AG04450 (cell line): Measurements from ENCODE around the gene CRTC1. TPM values are rescaled to one million over a fixed set of nuclear protein-coding genes. Genes with fewer than 3 reads are reported as not detected.

Experiments used
- CTCF ChIA-PET: fragments of 300-600, 350-600 bp; formaldehyde crosslinking; extraction: SDS; loops from one replicate; lab custom pipeline; 2022; ENCODE audit warnings: antibody characterized with exemption, inconsistent platforms; lab: Charles Lee
- POLR2A ChIA-PET: fragments of 350-600 bp; formaldehyde crosslinking; extraction: SDS; loops from one replicate; lab custom pipeline; 2021; ENCODE audit warnings: antibody characterized with exemption, inconsistent platforms; lab: Yijun Ruan, JAX
- DNase-seq: peaks from one replicate; pipeline ENCODE4 v3.0.0-alpha.2; 2011; ENCODE audit warnings: low read depth, low spot score
- H3K27ac ChIP-seq: one replicate; pipeline ENCODE4 v1.5.1; 2012; ENCODE audit warnings: low read depth, low read length, control low read depth
- H3K27me3 ChIP-seq: one replicate; pipeline ENCODE4 v1.6.0; 2012; ENCODE audit warnings: low read length; ENCODE audit not compliant: control insufficient read depth, insufficient read depth
- H3K4me3 ChIP-seq: 2 replicates; pipeline ENCODE4 v1.5.1; 2011; ENCODE audit warnings: mild to moderate bottlenecking, low read depth, low read length, control low read depth
- H3K9me3 ChIP-seq: 2 replicates; pipeline ENCODE4 v1.5.1; 2012; ENCODE audit warnings: low read length; ENCODE audit not compliant: control insufficient read depth, insufficient read depth
- polyA plus RNA-seq: library from polyadenylated mRNA; depleted of rRNA; stranded (reverse); fragments of >200 nt; gene quantifications from 2 replicates; pipeline ENCODE4 v1.2.3, GENCODE V29; 2011
- TF ChIP-seq, protein P1 (sequence below): IDR thresholded peaks from 2 replicates; pipeline ENCODE4 v1.5.1; 2011; ENCODE audit warnings: low read depth, low read length, control low read depth, inconsistent platforms

The CRTC1 gene
- polyA plus RNA-seq, 1 experiment: 1.0 TPM

DNA sequence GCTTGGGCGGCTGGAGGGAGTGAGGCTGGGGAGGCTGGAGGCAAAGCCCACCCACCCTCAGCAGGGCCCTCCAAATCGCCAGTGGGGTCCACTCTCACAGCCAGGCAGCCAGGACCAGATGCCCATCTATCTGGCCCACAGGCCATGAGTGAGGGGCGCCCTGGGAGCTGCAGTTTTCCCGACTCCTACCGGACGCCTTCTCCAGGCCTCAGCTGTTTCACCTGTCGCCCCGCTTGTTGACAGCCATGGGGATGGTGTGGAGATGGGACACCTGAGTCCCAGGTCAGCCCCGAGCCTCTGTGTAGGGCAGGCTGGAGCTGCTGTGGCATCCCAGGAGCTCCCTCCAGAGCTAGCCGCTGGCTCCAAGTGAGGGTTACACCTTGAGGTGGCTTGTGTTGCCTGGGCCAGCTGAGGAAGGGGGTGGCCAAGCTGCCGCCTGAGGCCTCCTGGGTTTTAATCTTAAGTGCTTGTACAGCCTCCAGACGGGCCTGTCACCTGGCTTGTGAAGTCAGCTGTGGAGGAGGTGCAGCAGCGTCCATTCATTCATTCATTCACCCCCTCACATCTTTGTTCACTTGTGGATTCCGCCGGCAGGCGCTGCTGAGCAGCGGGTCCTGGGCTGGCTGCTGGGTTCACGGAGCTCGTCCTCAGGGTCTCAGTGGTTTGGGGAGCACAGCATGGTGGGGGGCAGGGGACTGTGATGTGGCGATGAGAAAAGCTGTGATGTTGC, 55.6 kb downstream of the CRTC1 start:
- TF ChIP-seq, protein P1, sequence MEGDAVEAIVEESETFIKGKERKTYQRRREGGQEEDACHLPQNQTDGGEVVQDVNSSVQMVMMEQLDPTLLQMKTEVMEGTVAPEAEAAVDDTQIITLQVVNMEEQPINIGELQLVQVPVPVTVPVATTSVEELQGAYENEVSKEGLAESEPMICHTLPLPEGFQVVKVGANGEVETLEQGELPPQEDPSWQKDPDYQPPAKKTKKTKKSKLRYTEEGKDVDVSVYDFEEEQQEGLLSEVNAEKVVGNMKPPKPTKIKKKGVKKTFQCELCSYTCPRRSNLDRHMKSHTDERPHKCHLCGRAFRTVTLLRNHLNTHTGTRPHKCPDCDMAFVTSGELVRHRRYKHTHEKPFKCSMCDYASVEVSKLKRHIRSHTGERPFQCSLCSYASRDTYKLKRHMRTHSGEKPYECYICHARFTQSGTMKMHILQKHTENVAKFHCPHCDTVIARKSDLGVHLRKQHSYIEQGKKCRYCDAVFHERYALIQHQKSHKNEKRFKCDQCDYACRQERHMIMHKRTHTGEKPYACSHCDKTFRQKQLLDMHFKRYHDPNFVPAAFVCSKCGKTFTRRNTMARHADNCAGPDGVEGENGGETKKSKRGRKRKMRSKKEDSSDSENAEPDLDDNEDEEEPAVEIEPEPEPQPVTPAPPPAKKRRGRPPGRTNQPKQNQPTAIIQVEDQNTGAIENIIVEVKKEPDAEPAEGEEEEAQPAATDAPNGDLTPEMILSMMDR: no peak
- CTCF ChIA-PET: no interaction called here
- no peak for DNase-seq
- H3K27ac ChIP-seq: no peak overlapping the region
- no peaks in the 10 kb centered on the region; the same call in 1 of the 2 replicates for H3K9me3 ChIP-seq
- POLR2A ChIA-PET: interaction anchor here (0.6 kb wide), 1 partner anchor 412 kb away, joined by 5 read pairs; no protein-coding TSS in a partner anchor
- H3K27me3 ChIP-seq: no peaks in the 10 kb centered on the region
- H3K4me3 ChIP-seq: no peak overlapping the region

DNA sequence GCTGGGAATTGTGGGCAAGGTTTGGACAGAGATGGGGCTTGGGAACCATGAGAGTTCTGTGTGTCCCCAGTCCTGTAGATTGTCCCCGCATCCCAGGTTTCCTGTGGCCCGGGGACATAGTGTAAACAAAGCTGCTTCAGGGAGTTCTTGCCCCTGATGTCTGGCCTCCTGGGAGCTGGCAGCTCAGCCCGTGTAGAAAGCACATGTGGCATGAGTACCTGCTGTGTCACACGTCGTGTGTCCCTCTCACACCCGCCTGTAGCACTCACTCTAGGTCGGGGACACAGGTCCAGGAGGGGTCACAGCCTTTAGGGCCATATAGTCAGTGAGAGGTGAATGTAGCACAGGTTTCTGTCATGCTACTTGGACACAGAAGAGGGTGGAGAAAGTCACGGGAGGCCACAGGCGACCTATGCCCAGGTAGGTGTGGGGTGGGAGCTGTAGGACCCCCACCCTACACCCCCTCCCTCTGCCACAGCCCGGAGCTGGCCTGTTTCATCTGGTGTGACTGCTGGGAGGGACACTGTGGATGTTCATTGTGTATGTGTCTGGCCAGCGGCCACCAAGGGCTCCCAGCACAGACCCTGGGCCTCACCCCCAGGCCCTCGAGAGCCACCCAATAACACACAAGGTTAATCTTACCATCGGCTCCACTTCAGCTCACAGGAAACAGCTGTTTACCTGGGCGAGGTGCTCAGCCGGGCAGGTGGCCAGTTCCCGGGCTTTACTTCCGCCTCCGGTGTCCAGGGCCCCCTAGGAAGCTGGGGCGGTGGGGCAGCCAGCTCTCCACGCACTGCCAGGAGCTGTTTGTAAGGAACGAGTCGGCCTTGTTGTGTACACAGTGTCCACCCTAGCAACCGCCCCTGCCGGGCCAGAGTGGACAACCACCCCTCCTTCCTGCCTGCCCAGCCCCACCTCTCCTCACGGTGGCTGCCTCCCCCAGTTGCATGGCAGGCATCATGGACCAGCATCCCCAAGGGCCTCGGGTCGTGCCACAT, 57.9 kb downstream of the CRTC1 start:
- CTCF ChIA-PET: no interaction called here
- POLR2A ChIA-PET: interaction anchor here (0.6 kb wide), 2 partner anchors 11 to 34 kb away, joined by 3 read pairs; no protein-coding TSS in a partner anchor
- H3K4me3 ChIP-seq: no peak overlapping the region

DNA sequence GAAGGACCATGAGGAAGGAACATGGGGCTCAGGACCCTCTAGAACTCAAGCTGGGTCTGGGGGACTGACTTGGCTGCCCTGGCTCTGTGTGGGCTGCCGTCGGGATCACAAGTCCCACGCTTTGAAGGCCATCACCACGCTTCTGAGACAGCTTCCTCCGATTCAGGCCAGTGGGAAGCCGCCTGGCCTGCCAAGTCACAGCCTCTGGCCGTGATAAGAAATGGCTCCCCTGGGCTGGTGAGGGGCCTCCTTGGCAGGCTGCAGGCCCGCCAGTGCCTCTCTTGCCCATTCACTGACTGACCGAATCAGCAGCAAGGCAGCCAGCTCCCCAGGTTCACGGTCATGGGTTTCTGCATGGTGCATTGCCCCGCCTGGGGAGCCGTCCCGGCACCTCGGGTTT, 58.8 kb downstream of the CRTC1 start:
- ChIA-PET POLR2A (interaction anchor here (0.6 kb wide), 1 partner anchor 33 kb away, joined by 3 read pairs; no protein-coding TSS in a partner anchor), CTCF (no interaction called here)
- no peaks in the 10 kb centered on the region; the same call in 1 of the 2 replicates for H3K9me3 ChIP-seq
- no peak overlapping the region for H3K27ac ChIP-seq
- no peak overlapping the region for H3K4me3 ChIP-seq
- TF ChIP-seq, protein P1: no peak
- DNase-seq: no peak
- no peaks in the 10 kb centered on the region for H3K27me3 ChIP-seq

More for the DNA sequence above, 57.9 kb downstream of the CRTC1 start:
- no peaks in the 10 kb centered on the region for H3K27me3 ChIP-seq
- no peak overlapping the region for H3K27ac ChIP-seq
- H3K9me3 ChIP-seq: no peaks in the 10 kb centered on the region; the same call in 1 of the 2 replicates
- DNase-seq: no peak
- TF ChIP-seq, protein P1: no peak

DNA sequence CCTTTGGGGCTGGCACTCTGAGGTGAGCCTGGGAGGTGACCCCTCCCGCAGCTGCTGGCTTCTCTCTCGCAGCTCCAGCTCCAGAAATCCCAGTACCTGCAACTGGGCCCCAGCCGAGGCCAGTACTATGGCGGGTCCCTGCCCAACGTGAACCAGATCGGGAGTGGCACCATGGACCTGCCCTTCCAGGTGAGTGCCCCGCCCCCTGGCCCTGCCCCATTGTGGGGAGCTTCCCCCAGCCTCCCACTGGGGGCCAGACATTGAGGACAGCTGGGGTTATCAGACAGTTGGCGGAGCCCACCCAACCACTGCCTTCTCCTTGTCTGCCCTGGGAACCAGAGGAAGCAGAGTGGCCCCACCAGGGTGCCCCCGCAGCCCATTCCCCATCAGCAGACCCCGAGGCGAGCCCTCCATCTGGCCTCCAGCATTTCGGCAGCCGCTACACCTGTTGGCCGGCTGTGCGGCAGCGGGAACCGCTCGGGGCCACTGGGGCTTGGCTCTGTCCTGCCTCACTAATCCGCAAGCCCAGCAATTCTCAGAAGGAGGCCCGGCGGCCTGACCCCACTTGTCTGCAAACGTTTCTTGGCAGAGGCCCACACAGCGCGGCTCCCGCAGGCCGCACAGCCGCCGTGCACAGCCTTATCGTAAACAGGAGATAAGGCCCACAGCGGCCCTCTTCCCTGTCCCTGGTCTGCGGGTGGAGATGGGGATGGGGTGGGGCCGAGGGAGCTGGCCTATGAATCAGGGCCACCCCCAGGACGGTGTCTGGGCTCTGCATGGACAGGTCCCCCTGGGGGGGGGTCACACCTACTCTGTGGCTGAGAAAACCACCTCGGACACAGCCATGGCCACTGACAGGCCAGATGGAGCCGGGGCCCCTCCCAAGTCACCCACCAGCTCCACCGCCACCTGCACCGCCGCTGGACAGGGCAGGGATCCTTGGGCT, 59.6 kb downstream of the CRTC1 start:
- POLR2A ChIA-PET: no interaction called here
- DNase-seq: peak; percentile 24
- no peaks in the 10 kb centered on the region for H3K27me3 ChIP-seq
- TF ChIP-seq, protein P1: no peak
- no peak overlapping the region for H3K4me3 ChIP-seq
- H3K9me3 ChIP-seq: no peaks in the 10 kb centered on the region; the same call in 1 of the 2 replicates
- H3K27ac ChIP-seq: no peak overlapping the region
- CTCF ChIA-PET: no interaction called here
